ENCODE data around the gene SMIM23.

The SMIM23 gene

DNA sequence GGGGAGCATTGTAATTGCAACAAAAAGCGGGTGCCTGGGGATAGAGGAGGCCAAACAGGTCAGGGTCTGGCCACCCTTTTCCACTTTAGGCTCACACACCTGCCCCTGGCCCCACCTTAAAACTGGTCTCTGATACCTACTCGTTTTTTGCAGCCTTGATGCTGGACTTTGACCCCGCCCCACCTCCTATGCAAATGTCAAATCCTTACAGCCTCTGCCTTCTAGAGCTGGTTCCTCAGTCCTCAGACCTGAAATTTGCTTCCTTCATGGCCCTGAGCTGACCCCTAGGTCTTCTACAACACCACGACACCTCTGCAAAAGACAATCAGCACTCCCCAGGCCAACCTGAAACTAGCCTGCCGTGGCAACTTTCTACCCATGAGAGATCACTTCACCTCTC is 37.7 kb downstream of the SMIM23 start:
- TF ChIP-seq TOX (CRISPR knock-in tag; IDR thresholded peaks at IDR 0.05; ENCODE audit: borderline replicate concordance) (no peak), ZNF565 (CRISPR knock-in tag; conservative IDR thresholded peaks at IDR 0.05; ENCODE audit: low read depth) (no peak), TSHZ2 (CRISPR knock-in tag; IDR thresholded peaks at IDR 0.05) (no peak), TCF4 (CRISPR knock-in tag; IDR thresholded peaks at IDR 0.05; ENCODE audit: borderline replicate concordance) (no peak), ISL1 (CRISPR knock-in tag; IDR thresholded peaks at IDR 0.05) (no peak), RARB (CRISPR knock-in tag; IDR thresholded peaks at IDR 0.05) (no peak), OSR1 (CRISPR knock-in tag; IDR thresholded peaks at IDR 0.05) (no peak), ARNTL (CRISPR knock-in tag; IDR thresholded peaks at IDR 0.05; ENCODE audit: borderline replicate concordance, low read depth) (no peak), ZNF8 (CRISPR knock-in tag; IDR thresholded peaks at IDR 0.05) (no peak), CSDC2 (CRISPR knock-in tag; IDR thresholded peaks at IDR 0.05) (no peak), ZFP3 (CRISPR knock-in tag; IDR thresholded peaks at IDR 0.05) (no peak), BACH2 (CRISPR knock-in tag; IDR thresholded peaks at IDR 0.05; ENCODE audit: borderline replicate concordance) (no peak), ZFP30 (CRISPR knock-in tag; IDR thresholded peaks at IDR 0.05) (no peak), SNAI2 (CRISPR knock-in tag; IDR thresholded peaks at IDR 0.05) (no peak), ZC3H10 (CRISPR knock-in tag; IDR thresholded peaks at IDR 0.05) (no peak), ZNF70 (CRISPR knock-in tag; IDR thresholded peaks at IDR 0.05) (no peak)
- TF ChIP-seq, protein P1, sequence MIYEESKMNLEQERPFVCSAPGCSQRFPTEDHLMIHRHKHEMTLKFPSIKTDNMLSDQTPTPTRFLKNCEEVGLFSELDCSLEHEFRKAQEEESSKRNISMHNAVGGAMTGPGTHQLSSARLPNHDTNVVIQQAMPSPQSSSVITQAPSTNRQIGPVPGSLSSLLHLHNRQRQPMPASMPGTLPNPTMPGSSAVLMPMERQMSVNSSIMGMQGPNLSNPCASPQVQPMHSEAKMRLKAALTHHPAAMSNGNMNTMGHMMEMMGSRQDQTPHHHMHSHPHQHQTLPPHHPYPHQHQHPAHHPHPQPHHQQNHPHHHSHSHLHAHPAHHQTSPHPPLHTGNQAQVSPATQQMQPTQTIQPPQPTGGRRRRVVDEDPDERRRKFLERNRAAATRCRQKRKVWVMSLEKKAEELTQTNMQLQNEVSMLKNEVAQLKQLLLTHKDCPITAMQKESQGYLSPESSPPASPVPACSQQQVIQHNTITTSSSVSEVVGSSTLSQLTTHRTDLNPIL (CRISPR knock-in tag; IDR thresholded peaks at IDR 0.05; ENCODE audit: low read depth), result no peak
- TF ChIP-seq, protein P2, sequence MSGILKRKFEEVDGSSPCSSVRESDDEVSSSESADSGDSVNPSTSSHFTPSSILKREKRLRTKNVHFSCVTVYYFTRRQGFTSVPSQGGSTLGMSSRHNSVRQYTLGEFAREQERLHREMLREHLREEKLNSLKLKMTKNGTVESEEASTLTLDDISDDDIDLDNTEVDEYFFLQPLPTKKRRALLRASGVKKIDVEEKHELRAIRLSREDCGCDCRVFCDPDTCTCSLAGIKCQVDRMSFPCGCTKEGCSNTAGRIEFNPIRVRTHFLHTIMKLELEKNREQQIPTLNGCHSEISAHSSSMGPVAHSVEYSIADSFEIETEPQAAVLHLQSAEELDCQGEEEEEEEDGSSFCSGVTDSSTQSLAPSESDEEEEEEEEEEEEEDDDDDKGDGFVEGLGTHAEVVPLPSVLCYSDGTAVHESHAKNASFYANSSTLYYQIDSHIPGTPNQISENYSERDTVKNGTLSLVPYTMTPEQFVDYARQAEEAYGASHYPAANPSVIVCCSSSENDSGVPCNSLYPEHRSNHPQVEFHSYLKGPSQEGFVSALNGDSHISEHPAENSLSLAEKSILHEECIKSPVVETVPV (CRISPR knock-in tag; IDR thresholded peaks at IDR 0.05), result no peak
- TF ChIP-seq, protein P3, sequence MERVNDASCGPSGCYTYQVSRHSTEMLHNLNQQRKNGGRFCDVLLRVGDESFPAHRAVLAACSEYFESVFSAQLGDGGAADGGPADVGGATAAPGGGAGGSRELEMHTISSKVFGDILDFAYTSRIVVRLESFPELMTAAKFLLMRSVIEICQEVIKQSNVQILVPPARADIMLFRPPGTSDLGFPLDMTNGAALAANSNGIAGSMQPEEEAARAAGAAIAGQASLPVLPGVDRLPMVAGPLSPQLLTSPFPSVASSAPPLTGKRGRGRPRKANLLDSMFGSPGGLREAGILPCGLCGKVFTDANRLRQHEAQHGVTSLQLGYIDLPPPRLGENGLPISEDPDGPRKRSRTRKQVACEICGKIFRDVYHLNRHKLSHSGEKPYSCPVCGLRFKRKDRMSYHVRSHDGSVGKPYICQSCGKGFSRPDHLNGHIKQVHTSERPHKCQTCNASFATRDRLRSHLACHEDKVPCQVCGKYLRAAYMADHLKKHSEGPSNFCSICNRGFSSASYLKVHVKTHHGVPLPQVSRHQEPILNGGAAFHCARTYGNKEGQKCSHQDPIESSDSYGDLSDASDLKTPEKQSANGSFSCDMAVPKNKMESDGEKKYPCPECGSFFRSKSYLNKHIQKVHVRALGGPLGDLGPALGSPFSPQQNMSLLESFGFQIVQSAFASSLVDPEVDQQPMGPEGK (CRISPR knock-in tag; IDR thresholded peaks at IDR 0.05; ENCODE audit: borderline replicate concordance), result no peak
- TF ChIP-seq, protein P4, sequence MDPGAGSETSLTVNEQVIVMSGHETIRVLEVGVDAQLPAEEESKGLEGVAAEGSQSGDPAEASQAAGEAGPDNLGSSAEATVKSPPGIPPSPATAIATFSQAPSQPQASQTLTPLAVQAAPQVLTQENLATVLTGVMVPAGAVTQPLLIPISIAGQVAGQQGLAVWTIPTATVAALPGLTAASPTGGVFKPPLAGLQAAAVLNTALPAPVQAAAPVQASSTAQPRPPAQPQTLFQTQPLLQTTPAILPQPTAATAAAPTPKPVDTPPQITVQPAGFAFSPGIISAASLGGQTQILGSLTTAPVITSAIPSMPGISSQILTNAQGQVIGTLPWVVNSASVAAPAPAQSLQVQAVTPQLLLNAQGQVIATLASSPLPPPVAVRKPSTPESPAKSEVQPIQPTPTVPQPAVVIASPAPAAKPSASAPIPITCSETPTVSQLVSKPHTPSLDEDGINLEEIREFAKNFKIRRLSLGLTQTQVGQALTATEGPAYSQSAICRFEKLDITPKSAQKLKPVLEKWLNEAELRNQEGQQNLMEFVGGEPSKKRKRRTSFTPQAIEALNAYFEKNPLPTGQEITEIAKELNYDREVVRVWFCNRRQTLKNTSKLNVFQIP (CRISPR knock-in tag; IDR thresholded peaks at IDR 0.05; ENCODE audit: borderline replicate concordance, low read depth), result no peak
- no peak for ATAC-seq

DNA sequence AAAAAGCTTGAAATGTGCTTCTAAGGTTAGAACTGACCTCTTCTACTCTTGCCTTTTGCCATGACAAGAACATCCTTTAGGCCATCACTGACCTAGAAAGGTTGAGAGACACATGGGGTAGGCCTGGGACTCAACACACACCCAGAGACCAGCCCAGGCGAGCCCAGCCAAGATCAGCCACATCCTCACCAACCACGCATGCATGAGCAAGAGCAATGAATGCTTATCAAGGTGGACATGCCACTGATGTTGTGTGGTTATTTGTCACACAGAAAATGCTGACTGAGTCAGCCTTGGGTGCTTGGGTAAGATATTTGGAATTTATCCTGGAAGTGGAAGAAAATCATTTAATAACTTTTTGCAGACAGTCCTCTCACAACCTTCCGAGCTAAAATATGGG is 39.4 kb downstream of the SMIM23 start:
- no peak for TF ChIP-seq ZNF8 (CRISPR knock-in tag; IDR thresholded peaks at IDR 0.05)
- no peak for TF ChIP-seq ZNF565 (CRISPR knock-in tag; conservative IDR thresholded peaks at IDR 0.05; ENCODE audit: low read depth)
- no peak for TF ChIP-seq CSDC2 (CRISPR knock-in tag; IDR thresholded peaks at IDR 0.05)
- no peak for TF ChIP-seq SNAI2 (CRISPR knock-in tag; IDR thresholded peaks at IDR 0.05)
- no peak for TF ChIP-seq TCF4 (CRISPR knock-in tag; IDR thresholded peaks at IDR 0.05; ENCODE audit: borderline replicate concordance)
- no peak for TF ChIP-seq ZFP3 (CRISPR knock-in tag; IDR thresholded peaks at IDR 0.05)
- TF ChIP-seq, protein P3 (CRISPR knock-in tag; IDR thresholded peaks at IDR 0.05; ENCODE audit: borderline replicate concordance), result no peak
- TF ChIP-seq ZNF70 (CRISPR knock-in tag; IDR thresholded peaks at IDR 0.05), result no peak
- TF ChIP-seq ZFP30 (CRISPR knock-in tag; IDR thresholded peaks at IDR 0.05), result no peak
- no peak for TF ChIP-seq ISL1 (CRISPR knock-in tag; IDR thresholded peaks at IDR 0.05)
- no peak for TF ChIP-seq TSHZ2 (CRISPR knock-in tag; IDR thresholded peaks at IDR 0.05)
- no peak for TF ChIP-seq BACH2 (CRISPR knock-in tag; IDR thresholded peaks at IDR 0.05; ENCODE audit: borderline replicate concordance)
- TF ChIP-seq, protein P2 (CRISPR knock-in tag; IDR thresholded peaks at IDR 0.05), result no peak

More for the DNA sequence above, 39.4 kb downstream of the SMIM23 start:
- no peak for ATAC-seq

Data from SK-N-SH treated with all-trans-retinoic acid at 6 μM for 48 hours (cell line).